Urinary bladder (tissue), 4 donors: ENCODE measurements around the gene SEPTIN2. TPM values are rescaled to one million over a fixed set of nuclear protein-coding genes. Genes with fewer than 3 reads are reported as not detected.
A peak's percentile ranks its signal among the peaks of the same experiment; 100 is the strongest.
"Not testable (repeated sequence)": the region's sequence is repeated elsewhere in the genome, so short reads cannot be mapped to it uniquely, and the experiment has no call there.

Source experiments
- DNase-seq: peaks from one replicate; pipeline ENCODE4 v3.0.0-alpha.2; 2015; ENCODE audit errors: extremely low spot score
- H3K27ac ChIP-seq: one replicate; pipeline ENCODE4 v1.5.1; 2013; ENCODE audit warnings: low read depth, mild to moderate bottlenecking, moderate library complexity
- H3K36me3 ChIP-seq: one replicate; pipeline ENCODE4 v1.6.1; 2013; ENCODE audit warnings: mild to moderate bottlenecking, moderate library complexity; ENCODE audit not compliant: insufficient read depth
- H3K4me1 ChIP-seq: one replicate; pipeline ENCODE4 v1.6.1; 2013; ENCODE audit warnings: mild to moderate bottlenecking, moderate library complexity; ENCODE audit not compliant: insufficient read depth
- H3K4me3 ChIP-seq: one replicate; pipeline ENCODE4 v1.5.1; 2013; ENCODE audit warnings: low read depth, low read length
- WGBS: extraction: QIAGEN DNeasy Blood & Tissue Kit; methylation state at CpG from one replicate; pipeline ENCODE4 v1.1.7; 2013; 5-methylcytosine and 5-hydroxymethylcytosine counted together
- polyA plus RNA-seq: library from polyadenylated mRNA; stranded (reverse); fragments of 200-250 nt; gene quantifications from one replicate; pipeline ENCODE4 v1.2.3, GENCODE V29; 2013
- total RNA-seq: library from RNA; depleted of rRNA; stranded (reverse); fragments of >200 nt; gene quantifications from one replicate; pipeline ENCODE4 v1.2.3, GENCODE V29; 2014
- donor health status: healthy with polysubstance abuse.
- donor health status: healthy.

SEPTIN2 gene
- total and polyA plus RNA-seq, 2 donors: 236 to 677 TPM

GRCh38 chr2:241313543-241314095 lies 2.1 kb upstream of the SEPTIN2 start:
- Histone ChIP-seq H3K4me3 (no peak overlapping the region), H3K4me1 (peaks cover 3% of the 10 kb centered on the region), H3K36me3 (no peaks in the 10 kb centered on the region), H3K27ac (no peak overlapping the region)
- 84% methylated on average over 8 of the region's 8 CpGs for WGBS
- no peak for DNase-seq

DNA sequence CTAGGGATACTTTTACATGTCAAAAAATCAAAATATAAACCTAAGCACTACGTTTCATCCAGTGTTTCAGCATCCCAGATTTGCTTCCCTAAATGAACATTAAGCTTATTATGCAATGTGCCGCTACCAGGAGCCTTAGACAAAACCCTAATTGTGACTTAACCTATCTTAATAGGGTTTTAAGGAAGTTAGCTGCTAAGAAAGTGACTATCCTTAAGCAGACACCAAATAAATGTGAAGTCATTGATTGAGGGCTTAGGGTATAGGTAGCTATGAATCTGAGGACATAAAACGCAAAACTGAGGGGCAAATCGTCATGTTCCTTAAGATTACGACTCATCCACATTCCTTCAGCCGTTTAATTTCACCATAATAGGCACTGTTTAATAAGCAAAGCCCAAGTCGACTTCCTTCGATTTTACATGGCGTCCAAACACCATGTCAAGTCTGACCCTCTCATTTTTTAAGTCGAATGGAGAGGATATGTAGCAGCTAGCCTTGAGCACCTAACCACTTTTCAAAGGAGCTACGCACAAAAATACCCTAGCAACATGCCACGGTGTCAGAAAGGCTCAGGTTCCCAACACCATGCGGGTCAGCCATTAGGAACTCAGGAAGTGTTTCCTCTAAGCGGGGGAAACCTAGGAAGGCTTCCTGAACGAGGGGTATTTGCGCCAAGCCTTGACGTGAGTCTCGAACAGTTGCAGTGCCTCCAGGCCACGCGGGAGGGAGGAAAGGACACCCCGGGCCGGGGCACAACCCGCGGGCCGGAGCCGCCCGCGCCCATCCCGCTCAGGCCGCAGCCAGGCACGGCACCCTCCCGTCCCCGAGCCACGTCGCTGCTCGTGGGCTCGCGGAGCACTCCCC lies 1.3 kb upstream of the SEPTIN2 start:
- 3% methylated on average over 38 of the region's 38 CpGs for WGBS
- H3K36me3 ChIP-seq: no peaks in the 10 kb centered on the region
- DNase-seq: no peak
- peak overlapping the region; percentile 94 for H3K27ac ChIP-seq
- H3K4me1 ChIP-seq: peaks cover 3% of the 10 kb centered on the region
- peak overlapping the region; percentile 73 for H3K4me3 ChIP-seq

DNA sequence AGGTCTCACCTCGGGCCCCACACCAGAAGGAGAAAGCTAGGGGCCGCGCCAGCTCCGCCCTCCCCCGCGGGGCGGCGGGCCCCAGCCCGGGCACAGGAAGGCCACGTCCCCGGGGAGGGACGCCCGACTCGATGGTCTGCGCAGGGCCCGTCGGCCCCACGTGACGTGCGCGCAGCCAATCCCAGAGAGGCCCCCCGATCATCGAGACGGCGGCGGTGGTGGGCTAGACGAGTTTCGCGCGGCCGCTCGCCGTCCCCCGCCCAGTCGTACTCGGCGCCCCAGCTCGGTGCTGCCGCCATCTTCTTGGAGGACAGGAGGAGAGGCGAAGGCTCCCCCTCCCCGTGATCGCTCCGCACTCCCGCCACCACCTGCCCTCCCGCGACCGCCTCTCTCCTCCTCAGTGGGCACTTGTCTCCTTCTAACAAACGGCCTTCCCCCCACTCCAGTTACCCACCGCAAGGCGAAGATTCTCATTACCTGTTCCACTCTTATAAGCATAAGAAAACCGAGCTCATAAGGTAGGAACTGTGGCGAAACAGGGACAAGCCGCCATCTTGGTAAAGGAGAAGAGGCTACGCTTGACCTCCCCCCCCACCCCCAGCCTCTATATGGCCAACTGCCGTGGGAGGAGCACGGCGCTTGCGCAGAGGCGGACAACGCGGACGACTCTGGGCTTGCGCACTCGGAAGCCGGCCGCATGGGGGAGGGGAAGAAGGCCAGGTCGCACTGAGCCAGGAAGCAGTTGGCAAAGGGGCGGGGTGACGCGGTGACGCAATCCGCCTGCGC lies 439 bp upstream of the SEPTIN2 start, which contains the start of gene HDLBP:
Gene HDLBP (minus strand): TSS at position 580 of the 786 bp plus-strand sequence. CDS start 48,803 bp downstream, outside the sequence.
- peak; percentile 95 for DNase-seq
- under 1% methylated on average over 73 of the region's 73 CpGs for WGBS
- no peaks in the 10 kb centered on the region for H3K36me3 ChIP-seq
- H3K4me1 ChIP-seq: peaks cover 3% of the 10 kb centered on the region
- peak within 1 kb of the TSS; percentile 99 for H3K27ac ChIP-seq
- peak within 1 kb of the TSS; percentile 73 for H3K4me3 ChIP-seq

DNA sequence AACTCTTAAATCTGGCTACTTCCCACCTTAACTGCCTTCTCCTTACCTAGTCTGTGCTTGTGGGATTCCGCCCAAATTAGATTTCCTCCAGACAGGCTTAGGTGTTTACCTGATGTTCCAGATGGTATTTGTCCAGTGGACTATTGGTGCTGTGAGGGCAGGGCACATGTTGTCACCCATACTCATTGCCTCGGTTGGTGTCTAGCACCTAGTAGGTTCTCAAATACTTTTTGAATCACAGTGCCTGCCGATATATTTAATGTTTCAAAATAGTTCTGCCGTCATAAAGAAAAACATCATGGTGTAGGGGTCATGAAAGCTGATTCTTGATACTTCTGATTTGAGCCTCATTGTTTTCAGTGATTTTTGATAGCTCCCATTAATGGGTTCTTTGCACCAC lies 1.1 kb downstream of the SEPTIN2 start:
- no peak for DNase-seq
- 7% methylated on average over 4 of the region's 4 CpGs for WGBS
- peak overlapping the region; percentile 71 for H3K4me3 ChIP-seq
- peak overlapping the region; percentile 86 for H3K27ac ChIP-seq
- no peaks in the 10 kb centered on the region for H3K36me3 ChIP-seq
- H3K4me1 ChIP-seq: no peaks in the 10 kb centered on the region

- no peak for DNase-seq
- Histone ChIP-seq H3K4me1 (no peaks in the 10 kb centered on the region), H3K4me3 (peak overlapping the region; percentile 5), H3K27ac (no peak overlapping the region), H3K36me3 (no peaks in the 10 kb centered on the region)
- 34% methylated on average over 4 of the region's 4 CpGs for WGBS
Observed at GRCh38 chr2:241317391-241317790, 1.7 kb downstream of the SEPTIN2 start.

DNA sequence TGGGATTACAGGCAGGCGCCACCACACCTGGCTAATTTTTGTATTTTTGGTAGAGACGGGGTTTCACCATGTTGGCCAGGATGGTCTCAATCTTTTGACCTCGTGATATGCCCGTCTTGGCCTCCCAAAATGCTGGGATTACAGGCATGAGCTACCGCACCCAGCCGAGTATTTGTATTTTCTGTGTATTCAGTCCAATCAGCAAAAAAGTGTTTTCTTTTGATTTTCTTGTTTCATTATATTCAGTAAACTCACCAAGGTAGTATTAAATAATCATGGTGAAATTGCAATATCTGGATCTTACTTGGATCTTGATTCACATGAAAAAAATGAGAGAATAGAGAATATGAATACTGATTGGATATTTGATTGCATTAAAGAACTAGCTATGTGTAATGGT lies 3.1 kb downstream of the SEPTIN2 start:
- H3K27ac ChIP-seq, H3K4me1 ChIP-seq, H3K4me3 ChIP-seq, H3K36me3 ChIP-seq, DNase-seq: not testable (repeated sequence)
- WGBS: 92% methylated on average over 6 of the region's 6 CpGs

DNA sequence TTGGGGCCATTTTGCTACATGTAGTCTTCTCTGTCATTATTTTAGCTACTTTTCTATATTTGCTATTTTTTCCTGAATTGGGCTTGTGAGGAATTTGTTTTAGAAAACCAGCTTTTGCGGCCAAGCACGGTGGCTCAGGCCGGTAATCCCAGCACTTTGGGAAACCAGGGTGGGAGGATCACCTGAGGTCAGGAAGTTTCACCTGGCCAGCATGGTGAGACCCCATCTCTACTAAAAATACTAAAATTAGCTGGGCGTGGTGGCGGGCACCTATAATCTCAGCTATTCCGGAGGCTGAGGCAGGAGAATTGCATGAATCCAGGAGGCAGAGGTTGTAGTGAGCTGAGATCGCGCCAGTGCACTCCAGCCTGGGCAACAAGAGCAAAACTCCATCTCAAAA lies 4.7 kb downstream of the SEPTIN2 start:
- WGBS: 91% methylated on average over 8 of the region's 8 CpGs
- H3K4me1 ChIP-seq: no peaks in the 10 kb centered on the region
- no peak overlapping the region for H3K27ac ChIP-seq
- DNase-seq: no peak
- H3K36me3 ChIP-seq: no peaks in the 10 kb centered on the region
- no peak overlapping the region for H3K4me3 ChIP-seq

DNA sequence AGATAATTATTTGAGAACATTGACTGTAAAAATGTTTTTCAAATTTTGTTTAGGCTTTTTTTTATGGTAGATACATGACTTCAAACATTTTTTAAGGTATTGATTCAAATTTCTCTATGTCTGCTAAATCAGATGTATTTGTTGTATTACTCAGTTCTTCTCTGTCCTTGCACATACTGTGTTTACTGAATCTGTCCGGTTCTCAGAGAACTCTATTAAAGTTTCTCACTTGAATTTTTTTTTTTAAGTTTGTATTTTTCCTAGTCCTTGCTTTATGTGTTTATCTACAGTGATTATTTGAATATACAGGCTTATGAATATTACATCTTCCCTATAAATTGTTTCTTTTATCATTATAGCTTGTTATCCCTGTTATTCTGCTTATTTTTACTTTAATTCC lies 5.3 kb downstream of the SEPTIN2 start:
- Histone ChIP-seq H3K36me3 (no peaks in the 10 kb centered on the region), H3K4me1 (no peaks in the 10 kb centered on the region), H3K27ac (no peak overlapping the region), H3K4me3 (no peak overlapping the region)
- 32% methylated on average over 1 of the region's 1 CpG for WGBS
- DNase-seq: no peak

DNA sequence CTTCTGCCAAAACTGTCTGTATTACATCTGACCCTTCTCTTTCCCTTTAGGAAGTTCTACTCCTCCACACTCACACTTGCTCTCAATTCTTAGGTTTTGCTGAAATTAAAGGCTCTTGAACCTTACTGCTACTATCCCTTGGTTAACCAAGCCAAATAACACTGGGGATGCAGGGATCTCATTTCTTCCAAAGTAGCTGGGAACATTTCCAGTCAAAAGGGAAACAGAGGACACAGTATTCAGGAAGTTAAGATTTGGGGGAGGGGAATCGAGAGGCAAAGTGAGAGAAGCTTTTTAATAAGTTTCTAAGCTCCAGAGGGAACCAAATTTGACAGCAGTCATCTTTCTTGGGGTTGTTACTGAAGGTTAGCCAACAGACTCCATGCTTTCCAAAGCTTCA lies 6.2 kb downstream of the SEPTIN2 start:
- Histone ChIP-seq H3K27ac (no peak overlapping the region), H3K4me1 (no peaks in the 10 kb centered on the region), H3K36me3 (peaks cover 2% of the 10 kb centered on the region), H3K4me3 (no peak overlapping the region)
- no peak for DNase-seq
- 71% methylated on average over 1 of the region's 1 CpG for WGBS

DNA sequence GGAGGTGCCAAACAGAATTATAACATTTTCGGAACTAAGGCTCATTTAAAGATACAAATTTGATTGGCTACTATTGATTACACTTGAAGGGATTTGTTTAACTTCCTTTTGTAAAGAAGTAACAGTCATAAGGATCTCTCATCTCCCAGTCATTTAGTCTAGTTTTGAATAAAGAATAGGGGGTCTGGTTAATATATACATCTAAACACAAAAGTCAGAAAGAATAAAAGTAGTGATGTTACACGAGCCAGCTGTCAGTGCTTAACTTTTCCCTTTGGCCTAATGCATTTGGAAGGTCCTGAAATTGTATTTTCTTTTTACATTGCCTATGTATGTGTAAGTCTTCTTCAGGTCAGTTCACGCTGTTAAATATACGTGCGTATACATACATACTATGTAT lies 8.1 kb downstream of the SEPTIN2 start:
- no peak for DNase-seq
- no peaks in the 10 kb centered on the region for H3K4me1 ChIP-seq

DNA sequence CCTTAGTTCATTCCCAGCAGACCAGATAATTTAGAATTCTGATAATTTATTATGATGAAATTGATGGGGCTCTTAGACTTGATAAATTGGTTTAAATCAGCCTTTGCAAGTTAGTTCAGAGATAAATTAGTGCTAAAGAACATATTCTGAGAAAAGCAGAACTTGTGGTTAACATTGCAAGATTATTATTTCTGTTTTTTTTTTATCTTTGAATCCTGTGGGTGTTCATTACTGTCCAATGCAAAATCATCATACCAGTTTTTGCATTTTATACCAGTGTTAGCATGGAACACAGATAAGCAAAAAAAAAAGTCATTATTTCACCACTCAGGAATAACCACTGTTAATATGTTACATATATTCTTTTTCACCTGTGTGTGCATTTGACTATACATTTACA lies 9.1 kb downstream of the SEPTIN2 start:
- Histone ChIP-seq H3K36me3 (peaks cover 2% of the 10 kb centered on the region), H3K27ac (no peak overlapping the region), H3K4me3 (no peak overlapping the region), H3K4me1 (no peaks in the 10 kb centered on the region)
- DNase-seq: no peak

More for the DNA sequence above, 8.1 kb downstream of the SEPTIN2 start:
- Histone ChIP-seq H3K27ac (no peak overlapping the region), H3K4me3 (no peak overlapping the region), H3K36me3 (peaks cover 2% of the 10 kb centered on the region)
- WGBS: 64% methylated on average over 5 of the region's 5 CpGs

DNA sequence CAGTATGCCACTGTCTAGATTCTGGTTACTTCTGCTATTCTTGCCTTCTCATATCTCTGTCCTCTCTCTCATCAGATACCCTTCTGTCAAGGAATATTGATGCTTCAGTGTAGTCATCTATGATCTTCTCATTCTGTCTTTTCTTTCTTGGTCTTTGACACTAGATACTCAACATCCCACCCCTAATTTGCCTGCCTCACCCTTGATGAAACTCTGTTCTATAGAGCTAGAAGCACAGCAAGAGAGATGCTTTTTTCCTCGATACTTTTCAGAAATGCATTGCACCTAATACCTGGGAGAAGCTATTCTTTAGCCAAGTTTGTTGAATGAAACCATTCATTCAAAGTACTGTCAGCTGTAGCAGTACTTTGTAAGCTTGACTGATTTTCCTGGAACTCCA lies 9.5 kb downstream of the SEPTIN2 start:
- H3K4me1 ChIP-seq: no peaks in the 10 kb centered on the region

DNA sequence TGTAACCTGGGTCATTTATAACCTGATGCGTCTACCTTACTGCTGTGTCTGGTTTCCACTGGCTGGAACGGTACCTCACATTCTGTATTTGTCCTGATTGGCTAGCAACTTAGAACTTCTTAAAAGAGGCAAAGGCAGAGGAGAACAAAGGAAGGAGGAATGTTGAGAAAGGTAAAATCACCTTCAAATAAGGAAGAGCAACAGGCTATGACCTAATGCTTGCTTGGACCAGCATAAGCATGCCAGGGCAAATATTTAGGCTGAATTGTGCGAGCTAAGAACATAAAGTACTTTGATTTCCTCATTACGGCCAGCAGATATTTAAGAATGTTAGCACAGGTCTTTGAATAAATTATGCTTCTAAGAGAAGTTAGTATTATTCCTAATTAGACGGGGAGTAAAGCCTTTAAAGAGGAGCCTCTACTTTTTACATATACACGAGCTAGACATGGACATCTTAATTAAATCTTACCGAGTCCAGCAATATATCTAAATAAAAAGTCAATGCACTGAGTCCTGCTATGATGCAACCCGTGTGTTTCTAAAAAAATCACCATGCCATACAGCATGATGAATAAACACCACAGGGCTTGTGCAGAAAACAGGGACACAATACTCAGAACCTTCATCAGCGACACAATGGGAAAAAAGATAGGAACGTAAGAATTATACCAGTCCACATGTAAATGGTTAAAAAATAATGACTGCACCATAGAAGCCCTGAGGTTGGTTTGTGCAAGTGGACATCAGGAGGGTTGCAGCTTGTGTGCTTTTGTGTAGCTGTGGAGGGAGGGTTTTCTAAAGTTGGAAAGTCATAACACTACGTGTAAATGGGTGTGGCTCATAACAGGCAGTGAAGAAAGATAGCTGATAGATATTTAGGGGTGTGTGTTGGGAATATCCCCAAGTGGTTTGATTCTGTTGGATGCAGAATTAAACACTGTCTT lies 14.2 kb downstream of the SEPTIN2 start:
- Histone ChIP-seq H3K36me3 (peaks cover 2% of the 10 kb centered on the region), H3K4me3 (no peak overlapping the region), H3K27ac (peak overlapping the region; percentile 50), H3K4me1 (no peaks in the 10 kb centered on the region)
- DNase-seq: no peak
- 84% methylated on average over 11 of the region's 11 CpGs for WGBS

More for the DNA sequence above, 9.5 kb downstream of the SEPTIN2 start:
- Histone ChIP-seq H3K4me3 (no peak overlapping the region), H3K27ac (no peak overlapping the region), H3K36me3 (peaks cover 2% of the 10 kb centered on the region)
- DNase-seq: no peak
- WGBS: 97% methylated on average over 1 of the region's 1 CpG
